HepG2 (cell line): ENCODE measurements around the gene PWWP2A. TPM values are rescaled to one million over a fixed set of nuclear protein-coding genes. Genes with fewer than 3 reads are reported as not detected.

Experiments used
- ATAC-seq: fragments of 200-7000 bp; cut with Tn5 transposase; 3 replicates; pipeline ENCODE4 v1.9.1; 2020; ENCODE audit warnings: mild to moderate bottlenecking, moderate library complexity
- BruUV-seq: library from RNA; stranded (reverse); fragments of 400-500 nt; replicated peaks from 2 replicates; lab custom pipeline; 2021; lab: Mats Ljungman, UMichigan
- CTCF ChIA-PET: fragments of 300-600 bp; formaldehyde crosslinking; extraction: SDS; loops from one replicate; lab custom pipeline; 2021; ENCODE audit warnings: low total read pairs, inconsistent platforms, low intra/inter-chr PET ratio; lab: Yijun Ruan, JAX
- POLR2A ChIA-PET: fragments of 350-600 bp; sonication (Branson Sonifier 250); formaldehyde crosslinking; loops from one replicate; lab custom pipeline; 2020; ENCODE audit warnings: antibody characterized with exemption, inconsistent platforms; lab: Yijun Ruan, JAX
- DNase-seq: peaks from one replicate; pipeline ENCODE4 v3.0.0-alpha.2; 2015; ENCODE audit warnings: low spot score
- FAIRE-seq: peaks from 3 replicates; lab custom pipeline; 2011; peaks lifted over from hg19 to GRCh38; lab: Jason Lieb, UNC
- H2AFZ ChIP-seq: one replicate; pipeline ENCODE4 v1.6.1; 2011; ENCODE audit warnings: low read length, inconsistent platforms
- H3K27ac ChIP-seq: fragments of 300-600 bp; 3 replicates; pipeline ENCODE4 v1.8.0; 2011; ENCODE audit warnings: mixed run types, mild to moderate bottlenecking, mixed read lengths, low read length, inconsistent platforms; ENCODE audit not compliant: insufficient read depth; ENCODE audit errors: extremely low read length
- H3K27me3 ChIP-seq, 2 experiments: fragments of 200-600 bp in 1 of 2; 2 replicates in 1 of 2; 3 replicates in 1 of 2; pipeline versions ENCODE4 v1.6.0 to v1.8.0; 2011; ENCODE audit warnings: low read length in 2 of 2, mild to moderate bottlenecking in 2 of 2, moderate library complexity in 2 of 2, inconsistent platforms in 1 of 2; ENCODE audit not compliant: insufficient read depth in 2 of 2, control insufficient read depth in 1 of 2
- H3K36me3 ChIP-seq, 2 experiments: fragments of 200-600 bp in 1 of 2; replicated peaks in 1 of 2; 2 replicates in 1 of 2; 3 replicates in 1 of 2; pipeline versions ENCODE4 v1.5.1 to v1.8.0; 2011; ENCODE audit warnings: low read length in 2 of 2, inconsistent platforms in 1 of 2; ENCODE audit not compliant: insufficient read depth in 2 of 2, control insufficient read depth in 1 of 2
- H3K4me1 ChIP-seq: 2 replicates; pipeline ENCODE4 v1.5.1; 2012; ENCODE audit warnings: low read length, inconsistent platforms; ENCODE audit not compliant: insufficient read depth
- H3K4me2 ChIP-seq: 2 replicates; pipeline ENCODE4 v1.6.0; 2011; ENCODE audit warnings: low read depth, low read length, inconsistent platforms
- H3K4me3 ChIP-seq, 3 experiments: fragments of 200-600 bp in 1 of 3; sonication (generic), shearing (Covaris generic) in 1 of 3; replicated peaks in 1 of 3; 2 replicates each; pipeline ENCODE4 v1.5.1; 2011 to 2016; ENCODE audit warnings: low read length in 3 of 3, inconsistent platforms in 2 of 3, low read depth in 2 of 3, mild to moderate bottlenecking in 2 of 3, control low read depth in 1 of 3, mixed read lengths in 1 of 3; ENCODE audit not compliant: insufficient read depth in 1 of 3
- H3K79me2 ChIP-seq: one replicate; pipeline ENCODE4 v1.6.1; 2011; ENCODE audit warnings: low read length, inconsistent platforms; ENCODE audit not compliant: insufficient read depth
- H3K9ac ChIP-seq: 2 replicates; pipeline ENCODE4 v1.6.0; 2011; ENCODE audit warnings: mild to moderate bottlenecking, low read depth, low read length, inconsistent platforms; ENCODE audit not compliant: insufficient read depth
- H3K9me3 ChIP-seq: 2 replicates; pipeline ENCODE4 v1.5.1; 2012; ENCODE audit warnings: mild to moderate bottlenecking, low read length
- H4K20me1 ChIP-seq: 2 replicates; pipeline ENCODE4 v1.6.0; 2011; ENCODE audit warnings: inconsistent platforms, mild to moderate bottlenecking, low read length, moderate library complexity; ENCODE audit not compliant: insufficient read depth
- HNRNPH1 ChIP-seq: fragments of 200-400 bp; formaldehyde crosslinking; optimal IDR thresholded peaks from 2 replicates; pipeline ENCODE3; 2017; ENCODE audit warnings: mild to moderate bottlenecking, low read depth, low read length
- HOXD1 ChIP-seq: sonication (generic); formaldehyde crosslinking; IDR thresholded peaks from 2 replicates; pipeline ENCODE4 v1.5.0; 2020; ENCODE audit warnings: missing genetic modification reagents
- JARID2 ChIP-seq: sonication (generic); formaldehyde crosslinking; IDR thresholded peaks from 2 replicates; pipeline ENCODE4 v1.8.1; 2023; ENCODE audit warnings: missing genetic modification reagents, inconsistent platforms; ENCODE audit not compliant: insufficient replicate concordance
- KIAA2018 ChIP-seq: sonication (generic); formaldehyde crosslinking; IDR thresholded peaks from 2 replicates; pipeline ENCODE4 v1.5.0; 2020; ENCODE audit warnings: mild to moderate bottlenecking, missing genetic modification reagents, borderline replicate concordance
- LBX2 ChIP-seq: sonication (generic); formaldehyde crosslinking; IDR thresholded peaks from 2 replicates; pipeline ENCODE4 v1.5.0; 2020; ENCODE audit warnings: missing genetic modification reagents, mild to moderate bottlenecking, borderline replicate concordance
- TCF7 ChIP-seq: sonication (generic); IDR thresholded peaks from 2 replicates; pipeline ENCODE4 v1.6.1; 2016; ENCODE audit warnings: antibody characterized with exemption, low read depth
- ZFX ChIP-seq: sonication (generic); formaldehyde crosslinking; IDR thresholded peaks from 2 replicates; pipeline ENCODE4 v1.4.0; 2020; ENCODE audit warnings: mild to moderate bottlenecking, low read depth, missing genetic modification reagents, moderate library complexity
- ZNF235 ChIP-seq: sonication (generic); formaldehyde crosslinking; IDR thresholded peaks from 2 replicates; pipeline ENCODE4 v1.8.1; 2023; ENCODE audit warnings: mild to moderate bottlenecking, missing genetic modification reagents, borderline replicate concordance
- ZNF605 ChIP-seq: sonication (generic); formaldehyde crosslinking; IDR thresholded peaks from 2 replicates; pipeline ENCODE4 v1.8.0; 2022; ENCODE audit warnings: mild to moderate bottlenecking, missing genetic modification reagents
- ZNF879 ChIP-seq: sonication (generic); formaldehyde crosslinking; IDR thresholded peaks from 2 replicates; pipeline ENCODE4 v1.8.1; 2023; ENCODE audit warnings: missing genetic modification reagents
- WGBS: methylation state at CpG from one replicate; pipeline ENCODE4 v1.1.6; 2017; ENCODE audit warnings: low lambda C conversion rate; 5-methylcytosine and 5-hydroxymethylcytosine counted together
- in situ Hi-C: cut with HindIII; loops from 2 replicates; pipeline ENCODE4 v1.10.0; 2017; ENCODE audit warnings: low pct_unique_long_range_greater_than_20kb; ENCODE audit not compliant: extremely low pct_ligation_motif_present
- intact Hi-C: fragments of 100-400 bp; cut with micrococcal nuclease; formaldehyde crosslinking; loops from one replicate; pipeline ENCODE4 v1.10.0; 2022; ENCODE audit not compliant: unreplicated experiment
- polyA plus RNA-seq, 8 experiments: library from polyadenylated mRNA; depleted of rRNA in 3 of 8; stranded (reverse) in 7 of 8; unstranded in 1 of 8; fragments of >200 nt; fragmentation: Illumina TruSeq in 4 of 8; extraction: Trizol in 4 of 8; gene quantifications; 2 replicates each; pipeline versions ENCODE4 v1.2.1 to v1.2.3, GENCODE V29; 2011 to 2016; ENCODE audit warnings: low read depth in 4 of 8, missing spikeins in 1 of 8, mixed read lengths in 1 of 8; ENCODE audit not compliant: insufficient read depth in 1 of 8
- total RNA-seq, 5 experiments: library from RNA; depleted of rRNA; stranded (reverse); fragments of >200 nt; fragmentation: Illumina TruSeq; extraction: Trizol; gene quantifications; 2 replicates each; pipeline ENCODE4 v1.2.3, GENCODE V29; 2016; ENCODE audit warnings: low read depth in 1 of 5

PWWP2A gene
- total and polyA plus RNA-seq, 2 of the 13 experiments (the other 11 are each of a cell fraction or from before 2014, with no cell fraction given): 7.3 to 16.9 TPM

GRCh38 chr5:160081495-160081894 is 37.8 kb downstream of the PWWP2A start:
- Histone ChIP-seq H3K4me1 (no peaks in the 10 kb centered on the region), H2AFZ (no peak overlapping the region), H3K9ac (no peak overlapping the region), H3K27me3 (no peaks in the 10 kb centered on the region), H3K36me3 (peaks cover 0 to 5% of the 10 kb centered on the region in 2 experiments; a peak in 2 of 5 replicates), H3K9me3 (no peaks in the 10 kb centered on the region), H3K79me2 (no peaks in the 10 kb centered on the region), H3K4me2 (no peak overlapping the region), H3K27ac (no peak overlapping the region), H4K20me1 (no peaks in the 10 kb centered on the region), H3K4me3 (no peak overlapping the region)
- 78% methylated on average over 3 of the region's 3 CpGs for WGBS
- DNase-seq (no peak), FAIRE-seq (no peak), ATAC-seq (no peak)
- POLR2A ChIA-PET: no interaction called here
- no peak for TF ChIP-seq ZNF605 (CRISPR knock-in tag)
- no TSS peak for BruUV-seq
- CTCF ChIA-PET: interaction anchor here (1.2 kb wide), 1 partner anchor 264 kb away, joined by 4 read pairs; no protein-coding TSS in a partner anchor
- in situ Hi-C loops (no loop called here), intact Hi-C loops (loop anchor here (2.0 kb wide), 1 partner anchor 263 kb away; no protein-coding TSS in a partner anchor)

- H3K4me2 ChIP-seq: no peak overlapping the region
- intact Hi-C loops (loop anchor here (2.0 kb wide), 1 partner anchor 265 kb away; no protein-coding TSS in a partner anchor), in situ Hi-C loops (no loop called here)
- no peaks in the 10 kb centered on the region for H4K20me1 ChIP-seq
- no peaks in the 10 kb centered on the region for H3K27me3 ChIP-seq
- FAIRE-seq: no peak
- DNase-seq: no peak
- 100% methylated on average over 2 of the region's 2 CpGs for WGBS
- ATAC-seq: no peak
- H3K36me3 ChIP-seq: peaks cover 0 to 5% of the 10 kb centered on the region in 2 experiments; a peak in 2 of 5 replicates
- POLR2A ChIA-PET: no interaction called here
- no peaks in the 10 kb centered on the region for H3K4me1 ChIP-seq
- H2AFZ ChIP-seq: no peak overlapping the region
- no TSS peak for BruUV-seq
- CTCF ChIA-PET: no interaction called here
- H3K9me3 ChIP-seq: no peaks in the 10 kb centered on the region
- no peak overlapping the region for H3K4me3 ChIP-seq
- no peaks in the 10 kb centered on the region for H3K79me2 ChIP-seq
- no peak overlapping the region for H3K9ac ChIP-seq
- no peak overlapping the region for H3K27ac ChIP-seq
- TF ChIP-seq ZNF235 (no peak), HNRNPH1 (no peak), JARID2 (CRISPR knock-in tag) (no peak), LBX2 (no peak), TCF7 (no peak), ZNF879 (CRISPR knock-in tag) (no peak), HOXD1 (CRISPR knock-in tag) (no peak), ZFX (CRISPR knock-in tag) (no peak), KIAA2018 (no peak)
These were observed 39.5 kb downstream of the PWWP2A start for GRCh38 chr5:160079753-160080152.
